Neural progenitor cell (in vitro differentiated cells): ENCODE measurements around the gene FHOD3.

Experiments
- EZH2 ChIP-seq: fragments of 200-600 bp; sonication (generic); IDR thresholded peaks from 2 replicates; pipeline ENCODE4 v1.6.1; 2017; ENCODE audit warnings: antibody characterized with exemption, mild to moderate bottlenecking, moderate library complexity
- TF ChIP-seq, protein P1 (sequence below): fragments of 200-600 bp; sonication (generic); IDR thresholded peaks from 2 replicates; pipeline ENCODE4 v1.5.1; 2017; ENCODE audit warnings: antibody characterized with exemption, mild to moderate bottlenecking

DNA sequence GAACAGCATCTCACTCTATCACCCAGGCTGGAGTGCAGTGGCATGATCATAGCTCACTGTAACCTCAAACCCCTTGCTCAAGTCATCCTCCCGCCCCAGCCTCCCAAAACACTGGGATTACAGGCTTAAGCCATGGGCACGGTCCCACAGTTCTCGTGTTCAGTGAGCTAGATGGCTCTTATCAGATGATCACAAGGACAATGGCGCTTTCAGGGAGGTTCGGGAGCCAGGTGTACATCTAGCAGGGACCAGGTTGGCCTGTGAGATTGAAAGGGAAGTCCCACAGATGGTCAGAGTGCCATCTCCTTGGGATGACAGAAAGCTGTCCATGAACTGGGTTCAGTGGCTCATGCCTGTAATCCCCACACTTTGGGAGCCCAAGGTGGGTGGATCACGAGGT lies 14.1 kb upstream of the FHOD3 start:
- TF ChIP-seq EZH2 = no peak
- TF ChIP-seq, protein P1, sequence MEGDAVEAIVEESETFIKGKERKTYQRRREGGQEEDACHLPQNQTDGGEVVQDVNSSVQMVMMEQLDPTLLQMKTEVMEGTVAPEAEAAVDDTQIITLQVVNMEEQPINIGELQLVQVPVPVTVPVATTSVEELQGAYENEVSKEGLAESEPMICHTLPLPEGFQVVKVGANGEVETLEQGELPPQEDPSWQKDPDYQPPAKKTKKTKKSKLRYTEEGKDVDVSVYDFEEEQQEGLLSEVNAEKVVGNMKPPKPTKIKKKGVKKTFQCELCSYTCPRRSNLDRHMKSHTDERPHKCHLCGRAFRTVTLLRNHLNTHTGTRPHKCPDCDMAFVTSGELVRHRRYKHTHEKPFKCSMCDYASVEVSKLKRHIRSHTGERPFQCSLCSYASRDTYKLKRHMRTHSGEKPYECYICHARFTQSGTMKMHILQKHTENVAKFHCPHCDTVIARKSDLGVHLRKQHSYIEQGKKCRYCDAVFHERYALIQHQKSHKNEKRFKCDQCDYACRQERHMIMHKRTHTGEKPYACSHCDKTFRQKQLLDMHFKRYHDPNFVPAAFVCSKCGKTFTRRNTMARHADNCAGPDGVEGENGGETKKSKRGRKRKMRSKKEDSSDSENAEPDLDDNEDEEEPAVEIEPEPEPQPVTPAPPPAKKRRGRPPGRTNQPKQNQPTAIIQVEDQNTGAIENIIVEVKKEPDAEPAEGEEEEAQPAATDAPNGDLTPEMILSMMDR = no peak
